NOMO-1 treated with dmso at 0.1 percent for 144 hours (cell line): ENCODE data around the gene RNF157.

ENCODE experiments used
- DNase-seq: peaks from one replicate; lab custom pipeline; 2025; ENCODE audit not compliant: unreplicated experiment; lab: John Stamatoyannopoulos, UW

RNF157 gene

DNA sequence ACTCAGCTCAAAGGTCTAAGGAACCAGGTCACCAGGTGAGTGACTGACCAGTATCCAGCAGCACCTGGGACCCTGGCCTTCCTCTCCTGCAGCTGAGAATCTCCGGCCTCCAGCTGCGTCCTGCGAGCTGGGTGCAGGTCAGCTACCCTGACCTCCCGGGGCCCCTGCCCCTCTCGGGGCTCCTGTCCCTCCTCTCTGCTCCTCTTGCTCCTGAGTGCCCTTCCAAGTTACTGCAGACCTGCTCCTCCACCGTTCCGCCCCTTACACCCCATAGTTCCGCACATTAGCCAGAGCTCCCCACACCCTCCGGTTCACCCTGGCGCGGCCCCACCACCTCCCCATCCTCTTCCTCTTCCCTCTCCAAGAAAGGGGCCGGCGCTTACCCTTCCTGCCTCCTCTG, 109.8 kb downstream of the RNF157 start:
- no peak for DNase-seq

DNA sequence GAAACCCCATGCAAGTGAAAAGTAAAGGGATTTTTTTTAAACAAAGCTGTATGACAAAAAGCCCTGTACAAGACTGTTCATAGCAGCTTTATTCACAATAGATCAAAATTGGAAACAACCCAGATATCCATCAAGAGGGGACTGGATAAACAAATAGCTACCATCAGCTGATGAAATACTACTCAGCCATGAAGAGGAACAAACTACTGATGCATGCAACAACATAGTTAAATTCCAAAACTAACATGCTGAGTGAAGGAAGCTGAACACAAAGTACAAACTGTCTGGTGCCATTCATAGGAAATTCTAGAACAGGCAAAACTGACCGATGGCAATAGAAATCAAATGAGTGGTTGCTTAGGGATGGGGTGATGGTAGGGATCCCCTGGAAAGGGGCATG, 114.4 kb downstream of the RNF157 start:
- no peak for DNase-seq

DNA sequence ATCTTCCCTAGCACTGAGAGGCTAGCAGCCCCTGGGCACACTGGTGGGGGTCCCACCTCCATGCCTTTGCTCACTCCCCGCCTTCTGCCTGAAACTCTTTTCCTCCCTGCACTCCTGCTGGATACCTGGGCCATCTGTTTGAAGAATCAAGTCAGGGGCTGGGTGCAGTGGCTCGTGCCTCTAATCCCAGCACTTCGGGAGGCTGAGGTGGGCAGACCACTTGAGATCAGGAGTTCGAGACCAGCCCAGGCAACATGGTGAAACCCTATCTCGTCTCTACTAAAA, 115.0 kb downstream of the RNF157 start:
- DNase-seq, result no peak

DNA sequence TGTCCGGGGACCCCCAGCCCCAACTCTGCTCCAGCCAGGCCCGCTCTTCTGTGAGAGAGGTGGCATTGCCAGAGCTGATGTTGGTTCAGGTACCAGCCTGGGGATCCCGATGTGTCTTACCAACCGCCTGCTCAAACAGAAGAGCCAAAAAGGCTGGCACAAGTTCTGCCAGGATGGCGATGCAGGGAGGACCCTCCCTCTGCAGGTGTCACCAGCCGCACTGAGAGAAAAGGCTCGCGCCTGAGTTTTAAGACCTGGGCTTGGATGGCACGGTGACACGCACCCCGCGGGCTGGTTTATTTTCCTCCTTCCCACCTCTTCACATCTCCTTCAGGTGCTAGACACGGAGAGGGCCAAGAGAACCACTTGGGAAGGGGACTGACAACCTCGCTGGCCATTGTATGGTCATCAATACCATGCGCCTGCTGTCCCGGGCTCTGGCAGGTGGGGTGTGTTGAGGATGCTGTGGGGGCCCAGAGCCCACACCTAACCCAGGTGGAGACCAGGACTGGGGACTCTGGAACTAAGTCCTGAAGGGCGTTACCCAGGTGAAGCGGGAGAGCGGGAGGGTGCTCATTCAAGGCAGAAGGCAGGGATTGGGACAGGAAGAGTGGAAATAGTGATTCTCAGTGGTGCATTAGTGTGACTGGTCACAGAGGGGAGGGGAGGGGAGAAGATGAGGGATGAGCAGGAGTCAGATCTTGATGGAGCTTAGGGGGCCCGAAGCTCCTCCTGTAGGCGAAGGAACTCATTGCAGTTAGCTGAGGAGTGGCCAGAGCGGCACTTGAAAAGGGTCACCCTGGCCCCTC, 115.5 kb downstream of the RNF157 start:
- DNase-seq, result no peak

- no peak for DNase-seq
Observed at GRCh38 chr17:76123749-76124581, 116.3 kb downstream of the RNF157 start.

- no peak for DNase-seq
Observed at GRCh38 chr17:76123191-76123499, 117.1 kb downstream of the RNF157 start.

GRCh38 chr17:76122431-76123190, 117.7 kb downstream of the RNF157 start:
- no peak for DNase-seq

GRCh38 chr17:76121932-76122430, 118.3 kb downstream of the RNF157 start:
- no peak for DNase-seq

GRCh38 chr17:76120658-76121008, 119.7 kb downstream of the RNF157 start:
- no peak for DNase-seq

DNA sequence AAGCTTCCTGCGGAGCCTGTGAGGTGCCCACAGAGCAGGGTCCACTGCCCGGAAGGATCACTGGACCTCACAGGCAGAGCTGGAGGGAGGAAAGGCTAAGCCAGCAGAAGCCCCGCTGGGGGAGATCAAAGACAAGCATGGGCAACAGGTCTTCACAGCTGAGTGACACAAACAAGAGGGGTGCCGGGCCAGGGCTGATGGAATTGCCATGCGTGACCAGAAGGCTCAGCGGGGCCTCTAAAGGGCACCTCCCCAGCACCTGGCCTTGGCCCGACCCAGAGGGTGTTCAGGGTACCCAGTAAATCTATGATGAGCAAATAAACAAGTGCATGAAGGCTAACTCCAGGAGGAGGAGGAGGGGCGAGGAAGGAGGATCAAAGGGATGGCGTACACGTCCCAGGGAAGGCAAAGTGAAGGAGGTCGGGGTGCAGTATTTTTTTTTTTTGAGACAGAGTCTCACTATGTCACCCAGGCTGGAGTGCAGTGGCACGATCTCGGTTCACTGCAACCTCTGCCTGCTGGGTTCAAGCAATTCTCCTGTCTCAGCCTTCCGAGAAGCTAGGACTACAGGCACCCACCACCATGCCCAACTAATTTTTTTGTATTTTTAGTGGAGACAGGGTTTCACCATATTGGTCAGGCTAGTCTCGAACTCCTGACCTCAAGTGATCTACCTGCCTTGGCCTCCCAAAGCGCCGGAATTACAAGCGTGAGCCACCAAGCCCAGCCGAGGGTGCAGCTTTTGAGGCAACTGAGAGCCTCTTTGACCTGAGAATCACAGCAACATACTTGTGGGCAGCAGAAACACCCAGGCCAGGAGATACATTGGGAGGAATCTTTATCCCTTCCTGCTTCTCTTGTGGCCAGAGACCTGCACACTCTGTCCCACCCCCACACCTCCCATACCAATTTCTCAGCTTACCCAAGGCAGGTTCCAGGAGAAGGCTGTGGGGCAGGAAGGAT, 120.6 kb downstream of the RNF157 start:
- DNase-seq, result no peak

- DNase-seq, result no peak
Observed at GRCh38 chr17:76115138-76115754, 125.0 kb downstream of the RNF157 start.

DNA sequence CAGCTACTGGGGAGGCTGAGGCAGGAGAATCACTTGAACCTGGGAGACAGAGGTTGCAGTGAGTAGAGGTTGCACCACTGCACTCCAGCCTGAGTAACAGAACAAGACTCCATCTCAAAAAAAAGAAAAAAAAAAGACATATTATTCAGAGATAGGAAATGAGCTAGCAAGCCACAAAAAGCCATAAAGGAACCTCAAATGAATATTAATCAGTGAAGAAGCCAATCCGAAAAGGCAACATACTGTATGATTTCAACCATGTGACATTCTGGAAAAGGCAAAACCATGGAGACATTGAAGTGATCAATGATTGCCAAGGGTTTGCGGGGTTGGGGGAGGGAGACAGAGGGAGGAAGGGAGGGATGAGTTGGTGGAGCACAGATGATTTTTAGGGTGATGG, 128.3 kb downstream of the RNF157 start:
- DNase-seq, result no peak

- DNase-seq, result no peak
Observed at GRCh38 chr17:76107509-76107908, 132.8 kb downstream of the RNF157 start.

GRCh38 chr17:76106703-76107102, 133.6 kb downstream of the RNF157 start:
- DNase-seq, result no peak

DNA sequence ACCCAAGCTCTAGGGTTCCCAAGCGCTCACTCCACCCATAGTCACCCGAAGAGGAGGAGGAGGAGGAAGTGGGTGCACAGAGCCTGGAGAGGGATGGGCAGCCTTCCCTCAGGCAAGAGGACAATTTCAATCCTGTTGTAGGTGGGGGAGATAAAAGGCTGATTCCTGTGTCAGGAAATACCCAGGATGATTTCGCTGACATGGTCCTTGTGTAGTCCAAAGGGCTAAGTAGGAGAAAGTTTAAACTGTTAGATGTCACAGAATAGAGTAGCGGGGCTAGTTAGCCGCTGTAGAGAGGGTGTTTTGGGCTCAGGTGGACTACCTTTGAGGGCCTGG, 135.4 kb downstream of the RNF157 start:
- DNase-seq, result no peak

DNA sequence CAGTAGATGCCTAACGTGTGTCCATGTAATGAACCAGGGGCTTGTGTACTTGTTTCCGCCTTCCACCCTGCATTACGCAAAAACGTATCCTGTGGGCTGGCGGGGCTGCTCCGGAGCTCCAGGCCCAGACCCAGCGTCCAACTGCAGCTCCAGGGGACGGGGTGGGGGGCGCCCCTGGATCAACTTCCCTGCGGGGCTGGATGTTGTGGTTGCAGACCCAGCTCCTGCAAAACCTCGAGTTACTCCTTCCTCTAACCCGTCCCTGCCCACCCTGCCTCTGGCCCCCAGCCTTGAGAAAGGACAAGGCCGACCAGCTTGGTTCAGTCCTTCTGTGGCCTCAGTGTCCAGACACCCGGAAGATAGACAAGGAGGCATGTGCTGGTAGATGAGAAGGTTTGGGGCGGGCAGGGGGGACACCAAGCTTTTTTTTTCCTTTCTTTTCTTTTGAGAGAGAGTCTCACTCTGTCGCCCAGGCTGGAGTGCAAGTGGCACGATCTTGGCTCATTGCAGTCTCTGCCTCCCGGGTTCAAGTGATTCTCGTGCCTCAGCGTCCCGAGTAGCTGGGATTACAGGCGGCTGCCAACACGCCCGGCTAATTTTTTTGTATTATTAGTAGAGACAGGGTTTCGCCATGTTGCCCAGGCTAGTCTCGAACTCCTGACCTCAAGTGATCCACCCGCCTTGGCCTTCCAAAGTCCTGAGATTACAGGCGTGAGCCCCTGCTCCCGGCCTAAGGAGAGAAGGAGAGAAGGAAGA, 136.0 kb downstream of the RNF157 start:
- peak; percentile 45 for DNase-seq

DNA sequence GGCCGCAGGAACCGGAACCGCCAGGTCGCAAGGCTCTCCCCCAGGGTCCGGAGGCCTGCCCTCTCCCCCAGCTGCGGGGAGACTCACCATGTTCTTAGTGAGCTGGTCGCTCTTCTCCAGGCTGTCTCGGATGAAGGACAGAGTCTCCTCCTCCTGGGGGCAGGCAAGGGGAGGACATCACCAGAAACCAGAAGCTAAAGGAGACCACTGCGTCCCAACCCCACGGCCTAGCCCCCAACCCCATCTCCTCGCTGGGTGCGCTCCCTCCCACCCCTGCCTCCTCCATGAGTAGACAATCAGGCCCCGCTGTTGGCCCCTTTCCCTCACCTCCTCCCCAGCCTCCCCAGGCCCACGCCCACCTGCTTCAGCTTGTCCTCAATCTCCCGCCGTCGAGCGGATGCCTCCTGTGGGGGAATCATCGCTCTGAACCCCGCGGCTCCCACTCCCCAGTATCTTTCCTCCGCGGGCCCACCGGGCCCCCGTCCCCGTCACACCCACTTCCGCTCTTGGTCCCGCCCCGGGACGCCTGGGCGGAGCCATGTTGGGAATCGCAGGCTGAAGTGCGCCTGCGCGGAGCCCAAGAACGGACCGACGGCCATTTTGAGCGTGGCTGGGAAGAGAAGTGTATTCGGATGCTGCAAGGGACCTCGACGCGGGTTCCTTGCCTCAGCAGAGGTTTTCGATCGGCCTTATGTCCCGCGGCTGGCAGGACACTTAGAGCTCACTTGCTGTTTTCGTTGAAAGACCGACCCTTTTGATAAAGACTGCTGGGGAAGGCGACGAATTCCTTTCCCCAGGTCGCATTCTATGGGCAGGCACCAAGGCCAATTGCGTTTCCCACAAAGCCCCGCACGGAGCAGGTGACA, 136.8 kb downstream of the RNF157 start, which contains the start of gene EXOC7:
Gene EXOC7 (minus strand): TSS at position 514 of the 866 bp plus-strand sequence. CDS start 95 bp downstream, at position 419.
- peak; percentile 92 for DNase-seq

GRCh38 chr17:76102944-76103273, 137.4 kb downstream of the RNF157 start:
- no peak for DNase-seq
